CD14-positive monocyte (primary cell): Measurements from ENCODE around the gene PIP4K2B. TPM values are rescaled to one million over a fixed set of nuclear protein-coding genes. Genes with fewer than 3 reads are reported as not detected.
A peak's percentile ranks its signal among the peaks of the same experiment; 100 is the strongest.
"Not testable (repeated sequence)": the region's sequence is repeated elsewhere in the genome, so short reads cannot be mapped to it uniquely, and the experiment has no call there.

ENCODE experiments used
- DNase-seq, 3 donors: peaks; one replicate each; pipeline ENCODE4 v3.0.0-alpha.2; 2011 to 2022
- H2AFZ ChIP-seq: 2 replicates; pipeline ENCODE4 v1.6.0; 2012; ENCODE audit warnings: mild to moderate bottlenecking, low read depth, low read length, inconsistent platforms; ENCODE audit not compliant: insufficient read depth, poor library complexity, severe bottlenecking
- H3K27ac ChIP-seq, 2 donors: 1 replicate in 1 of 2; 2 replicates in 1 of 2; pipeline ENCODE4 v1.5.1; 2012 to 2013; ENCODE audit warnings: low read length in 2 of 2, control low read depth in 1 of 2, inconsistent platforms in 1 of 2, low read depth in 1 of 2, mild to moderate bottlenecking in 1 of 2
- H3K27me3 ChIP-seq, 2 donors: one replicate each; pipeline versions ENCODE4 v1.6.0 to v1.6.1; 2011 to 2013; ENCODE audit warnings: low read length in 2 of 2; ENCODE audit not compliant: control insufficient read depth in 2 of 2, insufficient read depth in 2 of 2
- H3K36me3 ChIP-seq, 2 donors: replicated peaks in 1 of 2; 1 replicate in 1 of 2; 2 replicates in 1 of 2; pipeline versions ENCODE4 v1.5.1 to v1.6.1; 2012 to 2013; ENCODE audit warnings: low read length in 2 of 2, control low read depth in 1 of 2, inconsistent platforms in 1 of 2, mild to moderate bottlenecking in 1 of 2; ENCODE audit not compliant: insufficient read depth in 2 of 2, control insufficient read depth in 1 of 2
- H3K4me1 ChIP-seq, 2 donors: 1 replicate in 1 of 2; 2 replicates in 1 of 2; pipeline versions ENCODE4 v1.5.1 to v1.6.1; 2012 to 2013; ENCODE audit warnings: low read length in 2 of 2, control low read depth in 1 of 2, inconsistent platforms in 1 of 2, mild to moderate bottlenecking in 1 of 2, moderate library complexity in 1 of 2; ENCODE audit not compliant: insufficient read depth in 2 of 2, control insufficient read depth in 1 of 2
- H3K4me2 ChIP-seq: replicated peaks from 2 replicates; pipeline ENCODE3; 2012; ENCODE audit warnings: low read length, moderate library complexity, mild to moderate bottlenecking; ENCODE audit not compliant: poor library complexity, severe bottlenecking; ENCODE audit errors: extremely low read depth
- H3K4me3 ChIP-seq, 3 experiments: fragments of 200-600 bp in 1 of 3; sonication (generic) in 1 of 3; replicated peaks in 1 of 3; 1 replicate in 2 of 3; 2 replicates in 1 of 3; pipeline ENCODE4 v1.5.1; 2011 to 2013; ENCODE audit warnings: low read length in 3 of 3, mild to moderate bottlenecking in 3 of 3, control low read depth in 2 of 3, low read depth in 2 of 3, inconsistent platforms in 1 of 3, moderate library complexity in 1 of 3
- H3K79me2 ChIP-seq: 2 replicates; pipeline ENCODE4 v1.6.0; 2012; ENCODE audit warnings: mild to moderate bottlenecking, control low read depth, inconsistent platforms, low read length, moderate library complexity; ENCODE audit not compliant: insufficient read depth
- H3K9ac ChIP-seq: 2 replicates; pipeline ENCODE4 v1.6.0; 2017; ENCODE audit warnings: low read length, mild to moderate bottlenecking; ENCODE audit not compliant: insufficient read depth, poor library complexity, severe bottlenecking
- H3K9me3 ChIP-seq, 2 donors: replicated peaks in 1 of 2; 1 replicate in 1 of 2; 2 replicates in 1 of 2; pipeline versions ENCODE4 v1.5.1 to v1.6.1; 2012 to 2013; ENCODE audit warnings: low read length in 2 of 2, control low read depth in 1 of 2; ENCODE audit not compliant: control insufficient read depth in 1 of 2, insufficient read depth in 1 of 2
- H4K20me1 ChIP-seq: 2 replicates; pipeline ENCODE4 v1.6.0; 2012; ENCODE audit warnings: mild to moderate bottlenecking, low read length, control low read depth, moderate library complexity; ENCODE audit not compliant: insufficient read depth
- H3K27ac Mint-ChIP-seq, 7 donors: one replicate each; pipeline ENCODE4 v1.8.0; 2020; ENCODE audit warnings: mild to moderate bottlenecking in 7 of 7, mixed read lengths in 7 of 7, moderate library complexity in 6 of 7, inconsistent platforms in 2 of 7
- H3K27me3 Mint-ChIP-seq, 3 donors: one replicate each; pipeline ENCODE4 v1.8.0; 2021 to 2022; ENCODE audit warnings: low read depth in 3 of 3, mild to moderate bottlenecking in 3 of 3, mixed read lengths in 3 of 3, moderate library complexity in 3 of 3, inconsistent platforms in 1 of 3
- H3K36me3 Mint-ChIP-seq, 2 donors: one replicate each; pipeline ENCODE4 v1.8.0; 2020; ENCODE audit warnings: mixed read lengths in 2 of 2, inconsistent platforms in 1 of 2, mild to moderate bottlenecking in 1 of 2
- H3K4me1 Mint-ChIP-seq: one replicate; pipeline ENCODE4 v1.8.0; 2020; ENCODE audit warnings: mild to moderate bottlenecking, mixed read lengths
- H3K4me3 Mint-ChIP-seq, 2 donors: one replicate each; pipeline ENCODE4 v1.8.0; 2020; ENCODE audit warnings: mild to moderate bottlenecking in 2 of 2, mixed read lengths in 2 of 2, moderate library complexity in 1 of 2
- H3K9me3 Mint-ChIP-seq, 7 donors: one replicate each; pipeline ENCODE4 v1.8.0; 2020 to 2022; ENCODE audit warnings: mixed read lengths in 7 of 7, mild to moderate bottlenecking in 6 of 7, moderate library complexity in 6 of 7, inconsistent platforms in 2 of 7
- WGBS: methylation state at CpG from one replicate; pipeline ENCODE4 v1.1.5; 2013; ENCODE audit warnings: missing lambda C conversion rate; ENCODE audit not compliant: insufficient coverage; 5-methylcytosine and 5-hydroxymethylcytosine counted together
- intact Hi-C, 2 donors: fragments of 100-400 bp; cut with micrococcal nuclease; formaldehyde crosslinking; loops; one replicate each; pipeline versions ENCODE4 v1.15.0 to v1.15.1; 2023
- polyA plus RNA-seq, 3 donors: library from polyadenylated mRNA; depleted of rRNA in 1 of 3; unstranded in 2 of 3; stranded (reverse) in 1 of 3; fragments of 300-500 nt in 2 of 3; fragments of >200 nt in 1 of 3; fragmentation: Illumina TruSeq in 2 of 3; gene quantifications; 1 replicate in 2 of 3; 2 replicates in 1 of 3; pipeline ENCODE4 v1.2.3, GENCODE V29; 2012 to 2021
- TF ChIP-seq, protein P1 (sequence below): fragments of 200-600 bp; IDR thresholded peaks from one replicate; pipeline ENCODE4 v1.8.0; 2022; ENCODE audit warnings: antibody characterized with exemption, mild to moderate bottlenecking

PIP4K2B gene
- polyA plus RNA-seq, 3 donors = 4.4 to 20.2 (median 4.6) TPM

GRCh38 chr17:38794221-38794620, 5.1 kb downstream of the PIP4K2B start:
- TF ChIP-seq, protein P1, sequence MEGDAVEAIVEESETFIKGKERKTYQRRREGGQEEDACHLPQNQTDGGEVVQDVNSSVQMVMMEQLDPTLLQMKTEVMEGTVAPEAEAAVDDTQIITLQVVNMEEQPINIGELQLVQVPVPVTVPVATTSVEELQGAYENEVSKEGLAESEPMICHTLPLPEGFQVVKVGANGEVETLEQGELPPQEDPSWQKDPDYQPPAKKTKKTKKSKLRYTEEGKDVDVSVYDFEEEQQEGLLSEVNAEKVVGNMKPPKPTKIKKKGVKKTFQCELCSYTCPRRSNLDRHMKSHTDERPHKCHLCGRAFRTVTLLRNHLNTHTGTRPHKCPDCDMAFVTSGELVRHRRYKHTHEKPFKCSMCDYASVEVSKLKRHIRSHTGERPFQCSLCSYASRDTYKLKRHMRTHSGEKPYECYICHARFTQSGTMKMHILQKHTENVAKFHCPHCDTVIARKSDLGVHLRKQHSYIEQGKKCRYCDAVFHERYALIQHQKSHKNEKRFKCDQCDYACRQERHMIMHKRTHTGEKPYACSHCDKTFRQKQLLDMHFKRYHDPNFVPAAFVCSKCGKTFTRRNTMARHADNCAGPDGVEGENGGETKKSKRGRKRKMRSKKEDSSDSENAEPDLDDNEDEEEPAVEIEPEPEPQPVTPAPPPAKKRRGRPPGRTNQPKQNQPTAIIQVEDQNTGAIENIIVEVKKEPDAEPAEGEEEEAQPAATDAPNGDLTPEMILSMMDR = no peak
- H3K79me2 ChIP-seq = peaks cover 79% of the 10 kb centered on the region
- peaks cover 53% of the 10 kb centered on the region for H4K20me1 ChIP-seq
- Mint-ChIP-seq H3K9me3 (peaks cover 0 to 2% (median 0%) of the 10 kb centered on the region in 7 donors), H3K27me3 (no peaks in the 10 kb centered on the region), H3K36me3 (peaks cover 27 to 40% of the 10 kb centered on the region in 2 donors), H3K4me1 (peaks cover 26% of the 10 kb centered on the region), H3K27ac (peak overlapping the region in 3 of 7 donors; percentile 3 to 46 (median 21)), H3K4me3 (no peak overlapping the region)
- no peak overlapping the region for H3K9ac ChIP-seq
- no peak overlapping the region for H2AFZ ChIP-seq
- no peak overlapping the region for H3K4me2 ChIP-seq
- WGBS = no CpG with 5 or more reads among the region's 5 CpGs
- no peak overlapping the region for H3K27ac ChIP-seq
- peaks cover 19% of the 10 kb centered on the region in 2 donors for H3K4me1 ChIP-seq
- no peak for DNase-seq
- H3K9me3 ChIP-seq = no peaks in the 10 kb centered on the region
- intact Hi-C loops = no loop called here
- no peak overlapping the region for H3K4me3 ChIP-seq
- no peaks in the 10 kb centered on the region for H3K27me3 ChIP-seq
- peaks cover 0 to 44% of the 10 kb centered on the region in 2 donors for H3K36me3 ChIP-seq

GRCh38 chr17:38791162-38791561, 8.2 kb downstream of the PIP4K2B start:
- Mint-ChIP-seq H3K36me3 (peaks cover 26 to 51% of the 10 kb centered on the region in 2 donors), H3K4me1 (no peaks in the 10 kb centered on the region), H3K4me3 (no peak overlapping the region), H3K27me3 (no peaks in the 10 kb centered on the region), H3K27ac (no peak overlapping the region), H3K9me3 (peaks cover 0 to 2% (median 0%) of the 10 kb centered on the region in 7 donors)
- DNase-seq = no peak
- Histone ChIP-seq H3K4me1 (no peaks in the 10 kb centered on the region), H3K9me3 (no peaks in the 10 kb centered on the region), H3K27ac (no peak overlapping the region), H3K4me3 (no peak overlapping the region), H4K20me1 (peaks cover 36% of the 10 kb centered on the region), H3K9ac (no peak overlapping the region), H3K4me2 (no peak overlapping the region), H2AFZ (no peak overlapping the region), H3K79me2 (peaks cover 51% of the 10 kb centered on the region), H3K36me3 (peaks cover 8 to 48% of the 10 kb centered on the region in 2 donors), H3K27me3 (no peaks in the 10 kb centered on the region)
- intact Hi-C loops = no loop called here
- WGBS = no CpG with 5 or more reads among the region's 5 CpGs
- TF ChIP-seq, protein P1 = no peak

GRCh38 chr17:38790148-38790707, 9.1 kb downstream of the PIP4K2B start:
- 86% methylated on average over 11 of the region's 13 CpGs for WGBS
- H3K4me3 Mint-ChIP-seq, H3K4me1 ChIP-seq, H3K9me3 ChIP-seq, H3K27me3 Mint-ChIP-seq, intact Hi-C loops, H3K9ac ChIP-seq, H3K9me3 Mint-ChIP-seq, H3K27me3 ChIP-seq, H3K4me1 Mint-ChIP-seq, H3K4me3 ChIP-seq, H2AFZ ChIP-seq, H3K27ac ChIP-seq, DNase-seq, H3K4me2 ChIP-seq: not testable (repeated sequence)
- H4K20me1 ChIP-seq = peaks cover 31% of the 10 kb centered on the region
- Mint-ChIP-seq H3K36me3 (peaks cover 30 to 55% of the 10 kb centered on the region in 2 donors), H3K27ac (peak overlapping the region in 2 of 7 donors; percentile 41 to 43)
- peaks cover 42% of the 10 kb centered on the region for H3K79me2 ChIP-seq
- peaks cover 15 to 49% of the 10 kb centered on the region in 2 donors for H3K36me3 ChIP-seq
